ENCODE measurements around the gene TRAPPC1.

- TF ChIP-seq POLR2AphosphoS5 (IDR thresholded peaks at IDR 0.05; ENCODE audit: low read depth), result no peak
- no peak for TF ChIP-seq ZNF114 (CRISPR knock-in tag; IDR thresholded peaks at IDR 0.05)
- TF ChIP-seq EZH2 (IDR thresholded peaks at IDR 0.05; ENCODE audit: low read depth, unreplicated experiment), result no peak
- no peak for TF ChIP-seq CTCF (conservative IDR thresholded peaks at IDR 0.05; ENCODE audit: low read depth in 2 of 2)
- no peak for TF ChIP-seq ZNF462 (CRISPR knock-in tag; IDR thresholded peaks at IDR 0.05)
These were observed 1.2 kb upstream of the TRAPPC1 start for GRCh38 chr17:7932949-7933348.

All from GM23338 (cell line).